GM21447 (cell line): ENCODE results near the gene RPP25.
A peak's percentile ranks its signal among the peaks of the same experiment; 100 is the strongest.
"Not testable (repeated sequence)": the region's sequence is repeated elsewhere in the genome, so short reads cannot be mapped to it uniquely, and the experiment has no call there.

Experiments used
- ATAC-seq: cut with Tn5 transposase; IDR thresholded peaks from one replicate; pipeline ENCODE4 v1.9.1; 2021; ENCODE audit not compliant: unreplicated experiment

The RPP25 gene

DNA sequence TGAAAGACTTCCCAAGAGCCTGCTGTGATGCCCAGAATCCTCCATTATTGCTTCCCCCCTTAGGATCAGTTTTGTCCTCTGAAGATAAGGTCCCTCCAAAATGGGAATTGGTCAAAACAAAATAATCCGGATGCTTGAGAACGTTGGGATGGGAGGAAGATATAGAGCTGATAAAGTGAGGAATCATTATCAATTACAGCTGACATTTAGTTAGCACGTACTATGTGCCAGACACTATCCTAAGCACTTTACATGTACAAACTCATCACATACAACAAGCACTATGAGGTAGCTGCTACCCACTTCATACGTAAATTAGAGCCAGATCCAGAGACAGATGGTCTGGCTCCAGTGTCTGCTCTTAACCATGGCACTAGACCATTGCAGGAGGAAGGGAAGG lies 6.6 kb upstream of the RPP25 start:
- no peak for ATAC-seq

DNA sequence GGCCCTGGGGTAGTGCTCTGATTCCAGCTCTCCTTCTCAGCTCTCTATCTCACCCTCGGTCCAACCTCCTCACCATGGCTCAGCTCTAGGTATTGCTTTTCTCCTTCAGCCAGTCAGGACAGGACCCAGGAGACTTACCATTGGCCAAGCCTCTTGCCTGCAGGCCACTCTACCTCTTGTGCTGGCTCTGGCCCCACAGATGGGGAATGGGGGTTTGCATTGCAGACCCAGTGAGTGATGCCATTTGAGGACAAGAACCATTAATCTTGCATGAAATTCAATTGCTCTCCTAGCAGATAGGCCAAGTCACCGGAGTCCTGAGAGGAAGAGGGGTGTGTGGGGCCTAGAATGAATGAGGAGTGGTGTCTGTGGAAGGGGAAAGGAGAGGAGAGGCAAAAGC lies 6.1 kb upstream of the RPP25 start:
- no peak for ATAC-seq

DNA sequence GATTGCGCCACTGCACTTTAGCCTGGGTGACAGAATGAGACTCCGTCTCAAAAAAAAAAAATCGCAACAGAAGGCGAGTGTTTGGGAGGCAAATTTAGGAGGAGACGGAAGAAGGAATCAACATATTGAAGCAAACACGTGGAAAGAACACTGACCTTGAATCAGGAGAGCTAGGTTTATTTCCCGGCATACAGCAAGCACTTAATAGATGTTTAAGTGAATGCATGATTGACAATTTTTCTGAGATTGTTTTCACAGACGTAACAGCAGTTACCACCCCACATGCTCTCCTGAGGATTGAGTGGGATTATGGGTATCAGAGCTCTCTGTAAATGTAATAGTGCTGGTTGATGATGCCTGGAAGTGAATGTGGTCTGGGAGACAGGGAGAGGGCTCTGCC lies 5.6 kb upstream of the RPP25 start:
- ATAC-seq: no peak

DNA sequence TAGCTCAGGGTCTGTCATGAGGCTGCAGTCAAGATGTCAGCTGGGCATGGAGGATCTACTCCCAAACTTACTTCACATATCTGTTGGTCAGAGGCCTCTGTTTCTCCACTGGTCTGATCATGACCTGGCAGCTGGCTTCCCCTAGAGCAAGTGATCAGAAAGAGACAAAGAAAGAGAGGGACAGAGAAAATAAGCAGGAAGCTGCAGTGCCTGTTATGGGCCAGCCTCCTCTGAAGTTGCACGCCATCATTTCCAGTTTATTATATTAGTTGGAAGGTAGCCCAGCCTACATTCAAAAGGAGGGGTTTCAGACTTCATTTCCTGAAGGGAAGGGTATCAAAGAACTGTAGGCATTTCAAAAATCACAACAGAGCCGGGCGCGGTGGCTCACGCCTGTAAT lies 5.0 kb upstream of the RPP25 start:
- ATAC-seq: no peak

DNA sequence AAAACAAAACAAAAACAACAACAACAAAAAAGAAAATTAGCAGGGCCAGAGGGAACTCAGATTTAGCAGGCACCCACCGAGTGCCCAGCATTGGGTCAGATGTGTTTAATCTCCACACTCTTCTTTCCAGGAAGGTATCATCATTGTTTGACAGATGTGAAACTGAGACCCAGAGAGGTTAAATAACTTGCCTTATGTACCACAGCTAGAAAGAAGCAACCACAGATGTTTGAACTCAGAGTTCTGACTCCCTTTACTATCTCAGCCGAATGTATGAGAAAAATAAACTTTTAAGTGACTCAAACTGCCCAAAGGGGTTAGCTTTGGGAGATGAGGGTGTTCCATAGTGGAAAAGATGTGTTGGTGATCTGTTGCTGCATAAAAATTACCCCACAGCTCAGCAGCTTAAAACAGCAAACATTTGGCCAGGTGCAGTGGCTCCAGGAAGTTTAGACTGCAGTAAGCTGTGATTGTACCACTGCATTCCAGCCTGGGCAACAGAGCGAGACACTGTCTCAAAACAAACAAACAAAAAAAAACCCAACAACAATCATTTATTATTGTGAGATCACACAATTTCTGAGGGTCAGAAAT lies 4.5 kb upstream of the RPP25 start:
- ATAC-seq: no peak

DNA sequence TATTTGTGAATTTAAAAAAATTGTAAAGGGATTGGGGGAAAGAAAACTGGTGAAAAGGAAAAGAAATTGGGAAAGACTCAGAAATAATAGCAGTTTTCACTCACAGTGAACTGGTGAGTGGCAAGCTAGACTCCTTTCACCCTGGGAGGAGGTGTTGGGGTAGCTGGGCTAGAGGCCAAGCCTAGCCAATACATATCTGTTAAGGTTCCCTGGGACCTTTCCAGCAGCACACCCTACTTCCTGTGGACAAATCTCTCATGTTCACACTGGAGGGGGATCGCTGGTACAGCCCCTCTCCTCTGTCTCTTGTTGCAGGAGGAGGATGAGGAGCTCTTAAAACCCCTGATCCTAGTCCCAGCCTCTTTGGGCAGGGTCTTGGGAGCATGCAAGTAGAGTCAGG lies 3.7 kb upstream of the RPP25 start:
- no peak for ATAC-seq

DNA sequence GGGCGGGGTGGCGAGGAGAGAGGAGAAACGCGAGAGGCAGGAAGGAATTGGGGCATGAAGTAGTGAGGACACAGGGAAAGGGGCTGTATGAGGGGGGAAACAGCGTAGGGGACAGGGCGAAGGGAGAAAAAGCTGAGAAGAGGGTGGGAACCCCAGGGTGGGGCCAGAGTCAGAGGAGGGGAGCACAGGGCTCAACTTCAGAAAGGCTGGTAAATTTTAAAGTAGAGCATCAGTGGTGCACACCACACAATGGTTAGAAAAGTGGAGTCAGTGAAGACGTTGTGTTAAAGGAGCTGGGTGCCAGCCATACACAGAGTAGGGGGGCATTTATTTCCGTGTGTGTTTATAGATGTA lies 3.0 kb upstream of the RPP25 start:
- ATAC-seq: no peak

DNA sequence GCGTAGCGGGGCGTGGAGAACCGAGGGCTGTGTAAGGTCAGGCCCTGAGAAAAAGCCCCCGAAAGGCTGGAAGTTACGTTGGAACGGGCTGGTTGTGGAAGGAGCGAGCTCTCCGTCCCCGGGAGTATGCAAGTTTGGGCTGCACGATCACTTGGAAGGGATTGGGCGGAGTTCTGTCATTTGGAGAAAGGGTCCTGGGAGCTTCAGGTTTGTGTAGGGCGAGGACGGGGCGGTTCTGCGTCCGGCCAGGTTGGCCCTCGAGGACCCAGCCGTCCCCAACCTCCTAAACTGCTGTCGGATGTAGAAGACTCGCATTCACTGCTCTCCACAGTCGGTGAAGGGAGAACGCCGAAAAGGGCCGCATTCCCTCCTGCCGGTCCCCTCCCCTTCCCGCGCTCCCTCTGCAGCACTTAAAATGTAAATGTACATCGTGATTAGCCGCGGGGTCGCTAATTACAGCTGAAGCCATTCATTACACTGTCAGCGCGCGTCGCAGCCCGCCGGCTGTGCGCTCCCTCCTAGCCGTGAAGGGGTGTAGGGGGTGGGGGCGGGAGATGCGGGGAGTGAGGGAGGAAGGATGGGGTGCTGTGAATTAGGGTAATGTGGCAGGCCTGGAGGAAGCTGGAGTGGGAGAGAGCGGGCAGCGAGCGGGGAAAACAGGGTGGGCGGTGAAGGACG lies 2.5 kb upstream of the RPP25 start:
- no peak for ATAC-seq

DNA sequence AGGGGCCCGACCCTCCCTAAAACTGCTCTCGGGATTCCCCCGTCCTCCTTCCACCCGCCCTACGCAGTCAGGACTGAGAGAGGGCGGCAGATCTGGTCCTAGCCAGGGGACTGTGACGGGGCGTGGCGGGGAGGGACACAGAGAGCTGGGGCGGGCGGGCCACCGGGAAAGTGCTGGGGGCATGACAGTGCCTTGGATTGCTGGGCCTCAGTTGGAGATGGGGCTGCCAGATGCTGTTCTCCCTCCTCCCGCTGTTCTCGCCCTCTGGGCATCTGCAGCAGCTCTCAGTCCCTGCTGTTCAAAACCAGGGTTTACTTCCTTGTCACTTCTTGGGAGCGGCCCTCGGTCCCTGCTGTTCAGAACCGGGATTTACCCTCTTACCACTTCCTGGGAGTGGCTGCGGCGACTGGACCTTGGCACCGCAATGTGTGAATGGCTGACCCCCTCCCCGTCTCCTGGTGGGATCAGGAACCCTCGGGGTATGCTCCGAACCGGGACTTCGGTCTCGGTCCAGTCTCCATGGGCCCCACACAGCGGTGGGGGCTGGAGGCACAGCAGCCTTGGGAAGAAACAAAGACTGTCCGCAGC lies 1.8 kb upstream of the RPP25 start:
- ATAC-seq: no peak

DNA sequence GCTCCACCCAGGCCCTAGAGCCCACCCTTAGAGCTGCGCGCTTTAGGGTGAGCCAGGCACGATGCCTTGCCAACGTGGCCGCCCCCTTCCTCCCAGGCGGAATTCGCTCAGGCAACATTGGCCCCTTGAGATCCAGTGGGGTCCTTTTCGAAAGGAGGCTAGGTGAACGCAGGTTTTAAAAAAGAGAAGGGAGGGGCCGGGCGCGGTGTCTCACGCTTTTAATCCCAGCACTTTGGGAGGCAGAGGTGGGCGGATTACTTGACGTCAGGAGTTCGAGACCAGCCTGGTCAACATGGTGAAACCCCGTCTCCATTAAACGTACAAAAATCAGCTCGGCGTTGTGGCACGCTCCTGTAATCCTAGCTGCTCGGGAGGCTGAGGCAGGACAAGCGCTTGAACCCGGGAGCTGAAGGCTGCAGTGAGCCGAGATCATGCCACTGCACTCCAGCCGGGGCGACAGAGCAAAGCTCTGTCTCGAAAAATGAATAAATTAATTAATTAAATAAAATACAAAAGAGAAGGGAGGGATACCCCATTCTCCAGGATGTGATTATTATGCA lies 984 bp upstream of the RPP25 start:
- ATAC-seq: no peak

DNA sequence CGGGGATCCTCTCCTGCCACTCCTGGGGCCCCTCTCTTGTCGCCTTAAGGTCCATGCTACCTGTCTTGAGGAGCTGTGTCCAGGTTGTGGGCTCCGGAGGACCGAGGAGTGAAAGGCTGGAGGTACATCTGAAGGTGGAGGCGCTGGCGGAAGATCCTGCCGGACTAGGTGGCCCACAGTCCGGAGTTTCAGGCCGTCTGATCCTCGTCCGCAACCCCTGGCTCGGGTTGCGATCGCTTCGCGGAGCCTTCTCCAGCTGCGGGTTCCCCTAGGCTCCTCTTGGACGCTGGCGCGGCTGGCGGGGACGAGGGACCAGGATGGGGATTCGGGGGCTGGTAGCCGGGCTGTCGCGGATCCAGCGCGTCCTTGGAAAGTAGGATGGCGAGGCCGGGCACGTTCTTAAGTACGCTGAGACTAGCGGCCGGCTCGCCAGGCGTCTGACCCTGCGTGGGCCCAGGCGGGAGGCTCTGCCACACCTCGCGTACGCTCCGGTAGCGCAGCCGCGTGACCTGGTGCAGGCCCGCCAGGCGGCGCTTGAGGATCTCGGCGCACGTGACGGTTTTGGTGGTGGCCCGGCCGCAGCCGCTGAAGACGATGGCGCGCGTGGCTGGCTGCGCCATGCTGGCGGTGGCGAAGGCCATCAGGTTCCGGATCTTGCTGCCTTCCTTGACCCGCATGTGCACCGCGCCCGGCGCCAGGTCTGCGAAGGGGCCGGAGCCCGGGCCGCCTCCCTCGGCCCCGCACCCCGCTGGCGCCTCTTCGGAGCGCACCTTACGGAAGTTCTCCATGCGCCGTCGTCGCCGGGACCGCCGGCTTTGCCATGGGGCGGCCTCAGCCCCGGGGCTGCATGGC lies 550 bp downstream of the RPP25 start:
- ATAC-seq: peak; percentile 42

DNA sequence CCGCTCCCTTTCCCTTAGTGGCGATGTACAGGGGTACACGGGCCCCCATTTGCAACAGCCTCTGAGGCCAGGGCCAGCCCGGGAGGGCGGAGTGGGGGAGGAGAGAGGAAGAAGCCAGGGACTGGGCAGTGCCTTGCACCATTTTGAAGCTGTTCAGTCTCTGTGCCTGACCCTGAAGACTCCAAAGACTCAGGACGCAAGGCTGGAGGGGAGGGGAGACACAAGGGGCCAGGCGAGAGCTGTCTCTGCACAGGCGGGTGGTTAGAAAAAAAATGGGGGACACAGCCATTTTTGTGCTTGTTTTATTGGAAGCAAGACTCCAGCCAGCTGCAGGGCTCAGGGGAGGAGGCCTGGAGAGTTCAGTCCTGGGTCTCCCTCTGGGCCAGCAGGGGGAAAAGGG lies 1.6 kb downstream of the RPP25 start:
- ATAC-seq: no peak

DNA sequence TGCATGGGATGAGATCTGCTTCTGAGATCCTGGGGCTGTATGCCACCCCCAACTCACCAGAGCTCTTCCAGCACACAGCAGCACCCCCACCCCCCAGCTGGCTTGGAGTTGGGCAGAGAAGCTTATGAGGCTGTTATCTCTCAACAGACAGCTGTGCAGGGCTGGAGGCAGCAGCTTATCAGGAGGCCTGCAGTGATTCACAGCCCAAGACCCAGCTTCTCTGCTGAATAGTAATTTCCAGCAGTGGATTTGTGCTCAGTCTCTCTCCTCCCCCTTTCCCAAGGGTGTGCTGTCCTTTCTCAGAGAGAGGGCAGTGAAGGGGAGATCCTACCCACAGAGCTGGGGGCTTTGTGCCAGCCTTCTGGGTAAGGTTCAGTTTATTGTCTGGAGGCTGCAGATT lies 2.1 kb downstream of the RPP25 start:
- no peak for ATAC-seq

DNA sequence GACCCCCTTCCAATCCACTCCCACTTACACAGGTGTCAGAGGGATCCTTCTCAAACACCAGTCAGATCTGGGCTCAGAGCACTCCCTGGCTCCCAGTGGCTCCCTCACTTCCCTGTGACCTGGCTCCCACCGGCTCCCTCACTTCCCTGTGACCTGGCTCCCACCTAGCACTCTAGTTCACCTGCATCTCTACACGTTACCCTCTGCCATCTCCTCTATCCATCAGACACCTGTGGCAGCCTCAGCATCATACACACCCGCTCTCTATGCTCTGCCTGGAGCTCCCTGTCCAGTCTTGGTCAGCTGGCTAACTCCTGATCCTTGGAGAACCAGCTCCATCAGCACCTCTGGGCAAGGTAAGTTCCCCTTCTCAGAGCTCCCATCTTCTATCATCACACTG lies 5.6 kb downstream of the RPP25 start:
- no peak for ATAC-seq

DNA sequence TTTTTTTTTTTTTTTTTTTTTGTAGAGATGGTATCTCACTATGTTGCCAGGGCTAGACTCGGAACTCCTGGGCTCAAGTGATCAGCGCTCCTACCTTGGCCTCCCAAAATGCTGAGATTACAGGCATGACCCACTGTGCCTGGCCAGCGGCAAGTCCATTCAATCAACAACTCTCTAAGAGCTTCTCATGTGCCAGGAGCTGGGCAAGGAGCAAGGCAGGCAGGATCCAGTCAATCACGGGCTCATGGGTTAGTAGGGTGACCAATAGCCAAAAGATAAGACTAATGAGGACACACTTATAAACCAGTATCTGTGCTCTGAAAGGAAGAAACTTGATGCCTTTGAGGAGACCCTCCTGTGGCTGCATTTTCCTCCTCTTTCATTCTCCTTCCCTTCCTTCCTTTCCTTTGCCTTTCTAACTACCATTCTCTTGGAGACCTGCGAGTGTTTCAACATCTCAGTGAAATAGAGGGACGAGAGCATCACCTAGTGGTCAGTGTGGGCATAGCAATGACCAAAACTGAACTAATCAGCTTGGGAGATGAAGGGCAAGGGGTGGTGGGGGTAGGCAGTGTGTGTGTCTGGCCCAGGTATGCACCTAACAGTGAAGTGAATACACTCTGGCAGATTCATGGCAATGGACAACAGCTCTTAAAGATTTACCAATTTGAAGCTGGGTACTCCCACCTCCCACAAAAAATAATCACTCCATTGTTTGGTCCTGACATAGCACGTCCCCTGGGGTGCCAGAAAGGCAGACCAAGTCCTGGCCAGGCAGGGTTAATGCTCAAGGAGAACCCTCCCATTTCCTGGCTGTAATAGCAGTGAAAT lies 6.3 kb downstream of the RPP25 start:
- ATAC-seq: no peak

DNA sequence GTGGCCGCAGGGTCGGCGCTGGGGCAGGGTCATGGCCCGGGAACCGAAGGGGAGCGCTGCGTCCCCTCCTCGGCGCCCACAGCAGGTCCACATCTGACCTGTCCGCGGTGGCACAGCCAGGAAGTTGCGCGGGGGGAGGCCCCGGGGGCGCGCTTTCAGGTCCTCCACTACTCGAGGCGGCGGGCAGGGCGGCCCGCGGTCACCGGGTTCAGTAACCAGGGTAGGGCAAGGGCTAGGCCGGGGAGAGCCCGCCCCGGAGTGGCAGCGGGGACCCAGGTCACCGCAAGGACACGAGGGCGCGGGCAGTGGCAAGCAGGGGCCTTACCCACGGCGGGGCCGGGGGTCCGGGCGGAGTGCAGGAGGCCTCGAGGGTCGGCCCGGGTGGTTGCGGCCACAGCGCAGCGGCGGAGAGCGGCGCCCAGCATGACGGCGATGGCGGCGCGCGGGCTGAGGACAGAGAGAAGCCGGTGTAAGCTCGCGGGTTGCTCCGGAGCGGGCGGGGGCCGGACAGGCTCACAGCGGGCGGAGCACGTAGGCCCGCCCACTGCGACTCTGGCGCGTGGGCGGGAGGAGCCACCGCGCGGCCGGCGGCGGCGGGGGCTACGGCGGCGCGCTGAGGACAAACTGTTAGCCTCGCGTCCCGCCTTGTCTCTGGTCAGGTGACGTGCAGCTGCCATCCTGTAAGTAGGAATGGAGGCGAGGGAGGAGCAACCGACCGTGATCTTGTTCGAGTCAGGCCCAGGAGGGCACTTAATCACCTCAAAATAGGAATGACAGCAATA lies 18.8 kb downstream of the RPP25 start, which contains the start of gene COX5A:
TSS of gene COX5A (minus strand) at position 484 of the 782 bp plus-strand sequence. CDS start at position 425, 59 bp downstream.
- ATAC-seq: peak; percentile 84

DNA sequence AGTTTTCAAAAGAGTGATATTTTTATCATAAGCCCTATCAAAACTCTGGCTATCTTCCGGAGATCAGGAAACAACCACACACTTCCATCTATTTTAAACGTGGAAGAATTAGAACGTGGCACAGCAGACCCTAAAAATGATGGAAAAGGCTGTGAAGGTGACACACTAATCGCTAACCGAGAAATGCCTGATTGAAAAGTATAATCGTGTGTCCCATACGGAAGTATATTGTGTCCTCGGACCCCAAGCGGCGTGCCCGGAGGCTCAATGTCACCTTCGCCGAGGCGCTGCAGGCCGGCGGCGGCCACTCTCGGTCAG lies 19.3 kb downstream of the RPP25 start:
- no peak for ATAC-seq

DNA sequence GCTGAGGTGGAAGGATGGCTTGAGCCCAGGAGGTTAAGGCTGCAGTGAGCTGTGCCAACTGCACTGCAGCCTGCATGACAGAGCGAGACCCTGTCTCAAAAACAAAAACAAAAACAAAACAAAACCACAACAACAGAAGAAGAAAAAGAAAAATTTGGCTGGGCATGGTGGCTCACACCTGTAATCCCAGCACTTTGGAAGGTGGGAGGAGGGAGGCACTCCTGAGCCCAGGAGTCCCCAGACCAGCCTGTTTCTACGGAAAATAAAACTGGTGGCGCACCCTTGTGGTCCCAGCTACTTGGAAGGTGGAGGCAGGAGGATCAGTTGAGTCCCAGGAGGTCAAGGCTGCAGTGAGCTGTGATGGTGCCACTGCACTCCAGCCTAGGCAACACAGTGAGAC lies 21.4 kb downstream of the RPP25 start:
- not testable (repeated sequence) for ATAC-seq

DNA sequence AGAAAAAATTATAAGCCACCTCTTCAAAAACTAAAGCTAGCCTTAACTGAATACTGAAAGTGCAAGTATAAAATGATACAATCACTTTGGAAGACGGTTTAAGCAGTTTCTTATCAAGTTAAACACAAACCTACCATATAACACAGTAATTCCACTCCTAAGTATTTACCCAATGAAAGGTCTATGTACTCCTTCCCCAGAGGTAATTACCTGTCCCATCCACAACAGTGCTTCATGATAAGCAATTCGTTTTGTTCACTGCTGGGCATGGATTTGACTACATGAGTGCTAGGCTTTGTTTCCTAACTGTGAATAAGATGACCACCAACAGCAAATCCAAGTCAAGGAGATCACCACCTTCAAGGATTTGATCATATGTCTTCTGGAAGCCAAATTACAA lies 23.0 kb downstream of the RPP25 start:
- ATAC-seq: no peak

DNA sequence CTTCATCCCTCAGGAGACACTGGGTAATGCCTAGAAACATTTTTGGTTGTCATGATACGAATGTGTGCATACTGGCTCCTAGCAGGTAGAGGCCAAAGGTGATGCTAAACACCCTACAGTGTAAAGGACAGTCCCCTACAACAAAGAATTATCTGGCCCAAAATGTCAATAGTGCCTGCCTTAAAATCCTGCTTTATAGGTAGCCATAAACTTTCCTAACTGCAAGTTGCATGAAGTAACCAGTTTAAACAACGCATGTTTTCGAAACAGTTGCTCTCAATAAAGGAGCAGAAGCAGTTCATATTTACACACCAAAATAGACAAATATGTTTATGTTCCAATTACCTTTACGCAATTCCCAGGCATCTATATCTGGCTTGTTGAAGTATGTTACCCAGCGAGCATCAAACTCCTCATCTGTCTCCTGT lies 27.8 kb downstream of the RPP25 start:
- no peak for ATAC-seq
